ENCODE measurements around the gene PCED1A. TPM values are rescaled to one million over a fixed set of nuclear protein-coding genes. Genes with fewer than 3 reads are reported as not detected.
"Not testable (repeated sequence)": the region's sequence is repeated elsewhere in the genome, so short reads cannot be mapped to it uniquely, and the experiment has no call there.

Gene PCED1A
- total and polyA plus RNA-seq, 2 donors (not counting 3 experiments of a cell fraction or from before 2014, with no cell fraction given): 20.1 to 32.0 TPM

DNA sequence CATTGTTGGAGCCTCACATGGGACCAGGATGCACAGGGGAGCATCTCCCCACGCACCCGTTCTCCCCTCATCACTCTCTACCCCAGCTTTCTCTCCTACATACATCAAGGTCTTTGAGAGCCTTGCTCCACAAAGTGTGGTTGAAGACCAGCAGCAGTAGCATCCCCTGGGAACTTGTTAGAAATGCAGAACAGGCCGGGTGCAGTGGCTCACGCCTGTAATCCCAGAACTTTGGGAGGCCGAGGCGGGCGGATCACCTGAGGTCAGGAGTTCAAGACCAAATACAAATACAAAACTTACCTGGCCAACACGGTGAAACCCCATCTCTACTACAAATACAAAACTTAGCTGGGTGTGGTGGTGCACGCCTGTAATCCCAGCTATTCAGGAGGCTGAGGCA, 32.5 kb downstream of the PCED1A start:
- H3K4me2 ChIP-seq (ENCODE audit: insufficient read depth, low read length); H3K79me2 ChIP-seq (ENCODE audit: control insufficient read depth, insufficient read depth, low read length); BruUV-seq (replicated peaks); H3K4me3 ChIP-seq (replicated peaks in 1 of 3; ENCODE audit: insufficient read depth in 1 of 3, low read depth in 1 of 3, low read length in 3 of 3); POLR2A ChIA-PET; DNase-seq (ENCODE audit: low read depth, low spot score); H3K4me1 ChIP-seq (ENCODE audit: control insufficient read depth, extremely low read depth, insufficient read depth, low read length); H3K9ac ChIP-seq (replicated peaks; ENCODE audit: extremely low read depth, insufficient read depth, low read length); H3K9me1 ChIP-seq (replicated peaks; ENCODE audit: control insufficient read depth, extremely low read depth, insufficient read depth, low read length); H2AFZ ChIP-seq (ENCODE audit: low read depth, low read length); dilution Hi-C loops (cut with MboI; ENCODE audit: extremely low pct_ligation_motif_present, low sequenced_read_pairs); H3K36me3 ChIP-seq (ENCODE audit: control insufficient read depth in 2 of 2, extremely low read depth in 1 of 2, insufficient read depth in 2 of 2, low read length in 2 of 2); intact Hi-C loops (cut with micrococcal nuclease); H4K20me1 ChIP-seq (replicated peaks; ENCODE audit: control insufficient read depth, extremely low read depth, insufficient read depth, low read length); FAIRE-seq; H3K9me3 ChIP-seq (replicated peaks; ENCODE audit: control insufficient read depth, insufficient read depth, low read length); CTCF ChIA-PET; H3K27ac ChIP-seq (ENCODE audit: insufficient read depth, low read depth, low read length): not testable (repeated sequence)
- H3K27me3 ChIP-seq (ENCODE audit: control insufficient read depth in 2 of 2, insufficient read depth in 2 of 2, low read length in 2 of 2): peaks cover 34 to 60% of the 10 kb centered on the region in 2 experiments

DNA sequence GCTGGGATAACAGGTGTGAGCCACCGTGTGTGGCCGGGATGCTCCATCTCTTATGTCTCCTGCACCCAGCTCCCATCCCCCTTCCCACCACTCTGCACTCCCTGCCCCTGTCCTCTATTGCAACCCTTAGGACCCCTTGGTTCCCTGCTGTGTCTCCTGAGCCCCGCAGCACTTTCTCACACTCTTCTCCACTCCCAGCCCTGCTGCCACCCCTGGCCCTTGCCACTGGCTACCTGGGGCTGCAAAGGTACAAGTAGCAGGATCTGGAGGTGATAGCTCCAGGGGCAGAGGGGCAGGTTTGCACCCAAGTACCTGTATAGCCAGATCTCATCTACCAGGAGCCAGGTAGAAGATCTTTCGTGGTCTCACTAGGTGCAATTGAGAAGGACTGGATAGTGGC, 33.4 kb downstream of the PCED1A start:
- Histone ChIP-seq H3K9me1 (replicated peaks; ENCODE audit: control insufficient read depth, extremely low read depth, insufficient read depth, low read length) (no peaks in the 10 kb centered on the region), H3K4me3 (replicated peaks in 1 of 3; ENCODE audit: insufficient read depth in 1 of 3, low read depth in 1 of 3, low read length in 3 of 3) (no peak overlapping the region), H3K4me2 (ENCODE audit: insufficient read depth, low read length) (no peak overlapping the region), H3K79me2 (ENCODE audit: control insufficient read depth, insufficient read depth, low read length) (no peaks in the 10 kb centered on the region), H3K27ac (ENCODE audit: insufficient read depth, low read depth, low read length) (no peak overlapping the region), H4K20me1 (replicated peaks; ENCODE audit: control insufficient read depth, extremely low read depth, insufficient read depth, low read length) (no peaks in the 10 kb centered on the region), H2AFZ (ENCODE audit: low read depth, low read length) (no peak overlapping the region), H3K9ac (replicated peaks; ENCODE audit: extremely low read depth, insufficient read depth, low read length) (no peak overlapping the region), H3K27me3 (ENCODE audit: control insufficient read depth in 2 of 2, insufficient read depth in 2 of 2, low read length in 2 of 2) (peaks cover 40 to 63% of the 10 kb centered on the region in 2 experiments), H3K9me3 (replicated peaks; ENCODE audit: control insufficient read depth, insufficient read depth, low read length) (no peaks in the 10 kb centered on the region), H3K4me1 (ENCODE audit: control insufficient read depth, extremely low read depth, insufficient read depth, low read length) (no peaks in the 10 kb centered on the region), H3K36me3 (ENCODE audit: control insufficient read depth in 2 of 2, extremely low read depth in 1 of 2, insufficient read depth in 2 of 2, low read length in 2 of 2) (no peaks in the 10 kb centered on the region)
- ChIA-PET CTCF (no interaction called here), POLR2A (no interaction called here)
- FAIRE-seq (no peak), DNase-seq (ENCODE audit: low read depth, low spot score) (no peak)
- intact Hi-C loops (cut with micrococcal nuclease): no loop called here
- dilution Hi-C loops (cut with MboI; ENCODE audit: extremely low pct_ligation_motif_present, low sequenced_read_pairs): no loop called here
- TF ChIP-seq POLR2AphosphoS5 (IDR thresholded peaks at IDR 0.05; ENCODE audit: insufficient read depth, low read depth, low read length) (no peak), JUN (IDR thresholded peaks at IDR 0.05; ENCODE audit: borderline replicate concordance, insufficient read depth, insufficient read length, low read depth) (no peak)
- no TSS peak for BruUV-seq (replicated peaks)

Measured in endothelial cell of umbilical vein (primary cell).